ENCODE measurements around the gene CENPH. TPM values are rescaled to one million over a fixed set of nuclear protein-coding genes. Genes with fewer than 3 reads are reported as not detected.

CENPH gene
- total and polyA plus RNA-seq, 2 experiments from 2014 or later, result 3.7 to 10.8 TPM

DNA sequence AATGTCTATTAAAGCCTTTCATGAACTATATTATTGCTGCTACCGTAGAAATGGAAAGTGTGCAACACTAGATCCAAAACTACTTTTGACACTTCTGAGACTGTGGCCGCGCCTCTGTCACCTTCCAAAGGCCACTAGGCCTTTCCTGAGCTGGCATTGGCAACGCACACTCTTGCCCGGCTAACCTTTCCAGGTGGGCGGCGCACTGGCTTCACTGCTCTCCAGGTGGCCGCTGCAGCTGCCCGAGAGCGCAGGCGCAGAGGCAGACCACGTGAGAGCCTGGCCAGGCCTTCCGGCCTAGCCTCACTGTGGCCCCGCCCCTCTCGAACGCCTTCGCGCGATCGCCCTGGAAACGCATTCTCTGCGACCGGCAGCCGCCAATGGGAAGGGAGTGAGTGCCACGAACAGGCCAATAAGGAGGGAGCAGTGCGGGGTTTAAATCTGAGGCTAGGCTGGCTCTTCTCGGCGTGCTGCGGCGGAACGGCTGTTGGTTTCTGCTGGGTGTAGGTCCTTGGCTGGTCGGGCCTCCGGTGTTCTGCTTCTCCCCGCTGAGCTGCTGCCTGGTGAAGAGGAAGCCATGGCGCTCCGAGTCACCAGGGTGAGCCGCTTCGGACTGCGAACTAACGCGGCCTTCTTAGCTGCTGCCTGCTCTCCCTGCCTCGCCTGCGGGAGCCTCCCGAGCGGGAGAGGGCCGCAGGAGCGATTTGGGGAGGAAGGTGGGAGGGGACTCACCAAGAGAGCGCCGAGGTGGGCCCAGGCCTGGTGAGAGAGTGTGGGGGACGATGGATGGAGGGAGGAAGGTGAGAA is 22.5 kb upstream of the CENPH start, which contains the start of gene CCNB1:
CCNB1 (plus strand) TSS at position 465 of the 807 bp plus-strand sequence; CDS start at position 578, 113 bp downstream.
- Histone ChIP-seq H3K4me2 (peak within 1 kb of the TSS; percentile 77), H3K79me2 (peaks cover 26% of the 10 kb centered on the region)
- TF ChIP-seq EZH2 (IDR thresholded peaks at IDR 0.05; ENCODE audit: borderline replicate concordance), result no peak
- TF ChIP-seq, protein P1, sequence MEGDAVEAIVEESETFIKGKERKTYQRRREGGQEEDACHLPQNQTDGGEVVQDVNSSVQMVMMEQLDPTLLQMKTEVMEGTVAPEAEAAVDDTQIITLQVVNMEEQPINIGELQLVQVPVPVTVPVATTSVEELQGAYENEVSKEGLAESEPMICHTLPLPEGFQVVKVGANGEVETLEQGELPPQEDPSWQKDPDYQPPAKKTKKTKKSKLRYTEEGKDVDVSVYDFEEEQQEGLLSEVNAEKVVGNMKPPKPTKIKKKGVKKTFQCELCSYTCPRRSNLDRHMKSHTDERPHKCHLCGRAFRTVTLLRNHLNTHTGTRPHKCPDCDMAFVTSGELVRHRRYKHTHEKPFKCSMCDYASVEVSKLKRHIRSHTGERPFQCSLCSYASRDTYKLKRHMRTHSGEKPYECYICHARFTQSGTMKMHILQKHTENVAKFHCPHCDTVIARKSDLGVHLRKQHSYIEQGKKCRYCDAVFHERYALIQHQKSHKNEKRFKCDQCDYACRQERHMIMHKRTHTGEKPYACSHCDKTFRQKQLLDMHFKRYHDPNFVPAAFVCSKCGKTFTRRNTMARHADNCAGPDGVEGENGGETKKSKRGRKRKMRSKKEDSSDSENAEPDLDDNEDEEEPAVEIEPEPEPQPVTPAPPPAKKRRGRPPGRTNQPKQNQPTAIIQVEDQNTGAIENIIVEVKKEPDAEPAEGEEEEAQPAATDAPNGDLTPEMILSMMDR (IDR thresholded peaks at IDR 0.05; ENCODE audit: poor library complexity), result no peak
- no peak for TF ChIP-seq EZH2phosphoT487 (IDR thresholded peaks at IDR 0.05; ENCODE audit: low read depth, severe bottlenecking, unreplicated experiment)

DNA sequence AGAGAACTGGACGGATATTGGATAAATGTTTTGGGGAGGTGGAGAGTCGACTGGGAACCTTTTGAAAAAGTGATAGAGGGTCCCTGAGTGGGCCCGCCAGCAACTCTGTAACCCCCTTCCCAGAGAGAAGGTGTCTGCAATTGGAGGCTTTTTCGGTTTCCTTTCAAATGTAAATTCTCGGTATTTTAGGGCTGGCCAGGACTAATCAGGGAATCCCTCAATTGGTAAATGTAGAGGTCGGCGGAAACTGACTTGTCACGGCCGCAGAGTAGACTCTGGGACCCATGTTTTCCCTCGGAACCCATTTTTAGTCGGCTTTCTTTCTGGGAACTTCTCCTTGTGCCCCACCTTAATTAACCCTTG is 21.9 kb upstream of the CENPH start:
- H3K79me2 ChIP-seq, result peaks cover 26% of the 10 kb centered on the region
- H4K20me1 ChIP-seq (ENCODE audit: insufficient read depth, poor library complexity, severe bottlenecking), result no peaks in the 10 kb centered on the region
- H2AFZ ChIP-seq, result peak overlapping the region; percentile 70
- WGBS (ENCODE audit: low lambda C conversion rate, missing lambda C conversion rate), result 0% methylated on average over 11 of the region's 11 CpGs
- H3K9me2 ChIP-seq (replicated peaks; ENCODE audit: insufficient read depth), result no peaks in the 10 kb centered on the region
- H3K27me3 ChIP-seq, result no peaks in the 10 kb centered on the region
- peak overlapping the region; percentile 15 for H3K4me3 ChIP-seq
- H3K9me3 ChIP-seq (ENCODE audit: low read depth), result no peaks in the 10 kb centered on the region
- peaks cover 12% of the 10 kb centered on the region for H3K4me1 ChIP-seq (ENCODE audit: insufficient read depth)
- TF ChIP-seq EZH2phosphoT487 (IDR thresholded peaks at IDR 0.05; ENCODE audit: low read depth, severe bottlenecking, unreplicated experiment) (no peak), EZH2 (IDR thresholded peaks at IDR 0.05; ENCODE audit: borderline replicate concordance) (no peak)
- TF ChIP-seq, protein P1 (IDR thresholded peaks at IDR 0.05; ENCODE audit: poor library complexity), result no peak
- H3K27ac ChIP-seq, result peak overlapping the region; percentile 20
- no peaks in the 10 kb centered on the region for H3K36me3 ChIP-seq (replicated peaks; ENCODE audit: insufficient read depth, low read depth)
- H3K4me2 ChIP-seq, result peak overlapping the region; percentile 77
- peak; percentile 6 for DNase-seq (ENCODE audit: low spot score)

More for the DNA sequence above, 22.5 kb upstream of the CENPH start, which contains the start of gene CCNB1:
- DNase-seq (ENCODE audit: low spot score), result peak; percentile 99
- Histone ChIP-seq H4K20me1 (ENCODE audit: insufficient read depth, poor library complexity, severe bottlenecking) (no peaks in the 10 kb centered on the region), H3K4me1 (ENCODE audit: insufficient read depth) (peaks cover 12% of the 10 kb centered on the region), H3K9me3 (ENCODE audit: low read depth) (no peaks in the 10 kb centered on the region), H3K27ac (peak within 1 kb of the TSS; percentile 20), H3K36me3 (replicated peaks; ENCODE audit: insufficient read depth, low read depth) (no peaks in the 10 kb centered on the region), H3K27me3 (no peaks in the 10 kb centered on the region), H3K9me2 (replicated peaks; ENCODE audit: insufficient read depth) (no peaks in the 10 kb centered on the region), H3K4me3 (peak within 1 kb of the TSS; percentile 15), H2AFZ (peak within 1 kb of the TSS; percentile 75)
- 4% methylated on average over 49 of the region's 50 CpGs for WGBS (ENCODE audit: low lambda C conversion rate, missing lambda C conversion rate)

DNA sequence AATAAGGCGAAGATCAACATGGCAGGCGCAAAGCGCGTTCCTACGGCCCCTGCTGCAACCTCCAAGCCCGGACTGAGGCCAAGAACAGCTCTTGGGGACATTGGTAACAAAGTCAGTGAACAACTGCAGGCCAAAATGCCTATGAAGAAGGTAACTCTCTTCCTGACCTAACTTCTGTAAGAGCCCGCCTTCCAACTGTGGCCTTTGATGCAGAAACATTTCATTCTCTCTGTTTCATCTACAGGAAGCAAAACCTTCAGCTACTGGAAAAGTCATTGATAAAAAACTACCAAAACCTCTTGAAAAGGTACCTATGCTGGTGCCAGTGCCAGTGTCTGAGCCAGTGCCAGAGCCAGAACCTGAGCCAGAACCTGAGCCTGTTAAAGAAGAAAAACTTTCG is 21.5 kb upstream of the CENPH start:
- H3K27ac ChIP-seq, result peak overlapping the region; percentile 20
- peaks cover 12% of the 10 kb centered on the region for H3K4me1 ChIP-seq (ENCODE audit: insufficient read depth)
- TF ChIP-seq EZH2phosphoT487 (IDR thresholded peaks at IDR 0.05; ENCODE audit: low read depth, severe bottlenecking, unreplicated experiment) (no peak), EZH2 (IDR thresholded peaks at IDR 0.05; ENCODE audit: borderline replicate concordance) (no peak)
- TF ChIP-seq, protein P1 (IDR thresholded peaks at IDR 0.05; ENCODE audit: poor library complexity), result no peak
- no peaks in the 10 kb centered on the region for H4K20me1 ChIP-seq (ENCODE audit: insufficient read depth, poor library complexity, severe bottlenecking)
- WGBS (ENCODE audit: low lambda C conversion rate, missing lambda C conversion rate), result 22% methylated on average over 8 of the region's 8 CpGs
- H3K9me3 ChIP-seq (ENCODE audit: low read depth), result no peaks in the 10 kb centered on the region
- no peaks in the 10 kb centered on the region for H3K9me2 ChIP-seq (replicated peaks; ENCODE audit: insufficient read depth)
- H3K4me2 ChIP-seq, result peak overlapping the region; percentile 77
- H3K27me3 ChIP-seq, result no peaks in the 10 kb centered on the region
- H3K4me3 ChIP-seq, result peak overlapping the region; percentile 15
- no peaks in the 10 kb centered on the region for H3K36me3 ChIP-seq (replicated peaks; ENCODE audit: insufficient read depth, low read depth)
- peak overlapping the region; percentile 70 for H2AFZ ChIP-seq
- no peak for DNase-seq (ENCODE audit: low spot score)
- peaks cover 26% of the 10 kb centered on the region for H3K79me2 ChIP-seq

All from hepatocyte (in vitro differentiated cells).